ENCODE data around the gene UBE2N.
"Not testable (repeated sequence)": the region's sequence is repeated elsewhere in the genome, so short reads cannot be mapped to it uniquely, and the experiment has no call there.

UBE2N gene

GRCh38 chr12:93434256-93434865, 7.4 kb downstream of the UBE2N start:
- TF ChIP-seq TAF1 (IDR thresholded peaks at IDR 0.05; ENCODE audit: low read depth, low read length) = no peak
- TF ChIP-seq POLR2AphosphoS5 (IDR thresholded peaks at IDR 0.05; ENCODE audit: low read depth, low read length) = no peak
- no peak for TF ChIP-seq POLR2A (IDR thresholded peaks at IDR 0.05; ENCODE audit: low read depth, low read length)
- no peak for TF ChIP-seq POU2F2 (IDR thresholded peaks at IDR 0.05; ENCODE audit: low read depth, low read length)
- no peak for TF ChIP-seq PAX5 (IDR thresholded peaks at IDR 0.05; ENCODE audit: insufficient read depth, low read length, severe bottlenecking)
- peak; percentile 40 for FAIRE-seq
- no peak for DNase-seq (ENCODE audit: insufficient read length, low spot score)

- not testable (repeated sequence) for FAIRE-seq; DNase-seq (ENCODE audit: insufficient read length, low spot score)
Observed at GRCh38 chr12:93432031-93432430, 9.7 kb downstream of the UBE2N start.

GRCh38 chr12:93430280-93430679, 11.5 kb downstream of the UBE2N start:
- TF ChIP-seq POU2F2 (IDR thresholded peaks at IDR 0.05; ENCODE audit: low read depth, low read length) (no peak), POLR2A (IDR thresholded peaks at IDR 0.05; ENCODE audit: low read depth, low read length) (no peak), POLR2AphosphoS5 (IDR thresholded peaks at IDR 0.05; ENCODE audit: low read depth, low read length) (no peak), SPI1 (IDR thresholded peaks at IDR 0.05; ENCODE audit: low read depth, low read length) (no peak), PAX5 (IDR thresholded peaks at IDR 0.05; ENCODE audit: insufficient read depth, low read length, severe bottlenecking) (no peak), TAF1 (IDR thresholded peaks at IDR 0.05; ENCODE audit: low read depth, low read length) (no peak)
- DNase-seq (ENCODE audit: insufficient read length, low spot score) (no peak), FAIRE-seq (peak; percentile 16)

GRCh38 chr12:93429852-93430251, 11.9 kb downstream of the UBE2N start:
- TF ChIP-seq POLR2A (IDR thresholded peaks at IDR 0.05; ENCODE audit: low read depth, low read length) = no peak
- FAIRE-seq (no peak), DNase-seq (ENCODE audit: insufficient read length, low spot score) (no peak)

GRCh38 chr12:93429448-93429847, 12.3 kb downstream of the UBE2N start:
- TF ChIP-seq POLR2AphosphoS5 (IDR thresholded peaks at IDR 0.05; ENCODE audit: low read depth, low read length) = no peak
- TF ChIP-seq POLR2A (IDR thresholded peaks at IDR 0.05; ENCODE audit: low read depth, low read length) = no peak
- TF ChIP-seq TAF1 (IDR thresholded peaks at IDR 0.05; ENCODE audit: low read depth, low read length) = no peak
- no peak for TF ChIP-seq POU2F2 (IDR thresholded peaks at IDR 0.05; ENCODE audit: low read depth, low read length)
- TF ChIP-seq SPI1 (IDR thresholded peaks at IDR 0.05; ENCODE audit: low read depth, low read length) = no peak
- TF ChIP-seq PAX5 (IDR thresholded peaks at IDR 0.05; ENCODE audit: insufficient read depth, low read length, severe bottlenecking) = no peak
- no peak for DNase-seq (ENCODE audit: insufficient read length, low spot score)
- FAIRE-seq = no peak

- DNase-seq (ENCODE audit: insufficient read length, low spot score) (no peak), FAIRE-seq (no peak)
- no peak for TF ChIP-seq POLR2A (IDR thresholded peaks at IDR 0.05; ENCODE audit: low read depth, low read length)
- no peak for TF ChIP-seq TAF1 (IDR thresholded peaks at IDR 0.05; ENCODE audit: low read depth, low read length)
- TF ChIP-seq PAX5 (IDR thresholded peaks at IDR 0.05; ENCODE audit: insufficient read depth, low read length, severe bottlenecking) = no peak
- no peak for TF ChIP-seq SPI1 (IDR thresholded peaks at IDR 0.05; ENCODE audit: low read depth, low read length)
- no peak for TF ChIP-seq POLR2AphosphoS5 (IDR thresholded peaks at IDR 0.05; ENCODE audit: low read depth, low read length)
- TF ChIP-seq POU2F2 (IDR thresholded peaks at IDR 0.05; ENCODE audit: low read depth, low read length) = no peak
Observed at GRCh38 chr12:93427779-93428564, 13.8 kb downstream of the UBE2N start.

GRCh38 chr12:93426412-93426805, 15.3 kb downstream of the UBE2N start:
- no peak for DNase-seq (ENCODE audit: insufficient read length, low spot score)
- no peak for FAIRE-seq
- no peak for TF ChIP-seq POLR2AphosphoS5 (IDR thresholded peaks at IDR 0.05; ENCODE audit: low read depth, low read length)
- TF ChIP-seq POU2F2 (IDR thresholded peaks at IDR 0.05; ENCODE audit: low read depth, low read length) = no peak
- no peak for TF ChIP-seq SPI1 (IDR thresholded peaks at IDR 0.05; ENCODE audit: low read depth, low read length)
- no peak for TF ChIP-seq PAX5 (IDR thresholded peaks at IDR 0.05; ENCODE audit: insufficient read depth, low read length, severe bottlenecking)
- TF ChIP-seq POLR2A (IDR thresholded peaks at IDR 0.05; ENCODE audit: low read depth, low read length) = no peak
- TF ChIP-seq TAF1 (IDR thresholded peaks at IDR 0.05; ENCODE audit: low read depth, low read length) = no peak

GRCh38 chr12:93425736-93426411, 15.9 kb downstream of the UBE2N start:
- TF ChIP-seq SPI1 (IDR thresholded peaks at IDR 0.05; ENCODE audit: low read depth, low read length) (peak; percentile 44; the same call in 1 of the 2 replicates), POLR2AphosphoS5 (IDR thresholded peaks at IDR 0.05; ENCODE audit: low read depth, low read length) (no peak), TAF1 (IDR thresholded peaks at IDR 0.05; ENCODE audit: low read depth, low read length) (no peak)
- DNase-seq (ENCODE audit: insufficient read length, low spot score) (no peak), FAIRE-seq (no peak)

GRCh38 chr12:93422050-93422449, 19.7 kb downstream of the UBE2N start:
- TF ChIP-seq POU2F2 (IDR thresholded peaks at IDR 0.05; ENCODE audit: low read depth, low read length) = no peak
- no peak for TF ChIP-seq SPI1 (IDR thresholded peaks at IDR 0.05; ENCODE audit: low read depth, low read length)
- no peak for TF ChIP-seq PAX5 (IDR thresholded peaks at IDR 0.05; ENCODE audit: insufficient read depth, low read length, severe bottlenecking)
- no peak for TF ChIP-seq TAF1 (IDR thresholded peaks at IDR 0.05; ENCODE audit: low read depth, low read length)
- no peak for TF ChIP-seq POLR2AphosphoS5 (IDR thresholded peaks at IDR 0.05; ENCODE audit: low read depth, low read length)
- TF ChIP-seq POLR2A (IDR thresholded peaks at IDR 0.05; ENCODE audit: low read depth, low read length) = no peak
- no peak for DNase-seq (ENCODE audit: insufficient read length, low spot score)
- no peak for FAIRE-seq

Measured in GM12891 (cell line).